Stimulated activated CD8-positive, alpha-beta memory T cell treated with anti-CD3 and anti-CD28 coated beads, Interleukin-15, amount 100 ng/mL, for 24 hours (primary cell): ENCODE results near the gene RPL41.
"Not testable (repeated sequence)": the region's sequence is repeated elsewhere in the genome, so short reads cannot be mapped to it uniquely, and the experiment has no call there.

ENCODE experiments used
- DNase-seq: peaks from one replicate; pipeline ENCODE4 v3.0.0-alpha.2; 2020; ENCODE audit warnings: low read depth

The RPL41 gene

GRCh38 chr12:56103066-56103711 is 13.2 kb upstream of the RPL41 start:
- no peak for DNase-seq

GRCh38 chr12:56103823-56104108 is 12.7 kb upstream of the RPL41 start:
- peak; percentile 31 for DNase-seq

DNA sequence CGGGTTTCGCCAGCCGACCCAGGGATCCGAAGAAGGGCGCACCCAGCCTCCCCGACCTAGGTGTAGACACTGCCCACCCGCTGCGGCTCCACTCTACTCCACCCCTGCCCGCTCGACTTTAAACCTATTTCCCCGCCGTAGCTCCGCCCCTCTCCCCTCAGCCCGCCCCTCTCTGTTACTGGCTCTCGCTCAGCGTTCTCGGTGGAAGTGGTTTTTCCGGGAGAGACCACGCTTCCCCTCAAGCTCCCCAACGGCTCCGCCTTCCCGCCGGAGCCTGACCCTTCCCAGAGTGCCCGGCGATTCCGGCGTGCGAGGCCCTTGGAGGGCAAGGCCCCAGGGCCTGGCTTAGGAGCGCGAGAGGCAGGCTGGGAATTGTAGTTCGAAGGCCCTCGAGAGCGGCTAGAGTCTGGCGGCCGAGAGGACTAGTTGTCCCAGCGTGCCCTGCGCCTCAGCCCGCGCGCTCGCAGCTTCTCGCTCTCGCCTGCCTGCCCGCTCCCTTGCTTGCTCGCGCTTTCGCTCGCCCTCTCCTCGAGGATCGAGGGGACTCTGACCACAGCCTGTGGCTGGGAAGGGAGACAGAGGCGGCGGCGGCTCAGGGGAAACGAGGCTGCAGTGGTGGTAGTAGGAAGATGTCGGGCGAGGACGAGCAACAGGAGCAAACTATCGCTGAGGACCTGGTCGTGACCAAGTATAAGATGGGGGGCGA is 12.2 kb upstream of the RPL41 start, which contains the start of gene PA2G4:
Gene PA2G4, plus strand, starts transcription at position 451 of the 706 bp plus-strand sequence. Its CDS starts 179 bp downstream, at position 630.
- peak; percentile 84 for DNase-seq

GRCh38 chr12:56104815-56105608 is 11.4 kb upstream of the RPL41 start:
- peak; percentile 21 for DNase-seq

- no peak for DNase-seq
Measured at GRCh38 chr12:56105609-56105902, 10.9 kb upstream of the RPL41 start.

- no peak for DNase-seq
Measured at GRCh38 chr12:56107242-56107641, 9.2 kb upstream of the RPL41 start.

DNA sequence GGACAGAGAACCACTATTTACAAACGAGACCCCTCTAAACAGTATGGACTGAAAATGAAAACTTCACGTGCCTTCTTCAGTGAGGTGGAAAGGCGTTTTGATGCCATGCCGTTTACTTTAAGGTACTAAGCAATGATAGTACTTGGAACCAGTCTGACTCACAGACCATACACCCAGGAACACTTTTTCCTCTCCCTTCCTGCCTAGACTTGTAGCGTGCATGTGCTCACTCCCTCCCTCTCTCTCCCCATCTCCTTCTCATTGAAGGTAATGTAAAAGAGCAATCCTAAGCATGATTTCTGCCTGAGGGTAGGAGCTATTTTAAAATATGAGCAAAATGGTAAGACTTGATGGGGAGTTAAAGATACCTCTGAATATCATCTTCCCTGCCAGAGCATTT is 5.9 kb upstream of the RPL41 start:
- no peak for DNase-seq

- no peak for DNase-seq
Measured at GRCh38 chr12:56114084-56114483, 2.3 kb upstream of the RPL41 start.

DNA sequence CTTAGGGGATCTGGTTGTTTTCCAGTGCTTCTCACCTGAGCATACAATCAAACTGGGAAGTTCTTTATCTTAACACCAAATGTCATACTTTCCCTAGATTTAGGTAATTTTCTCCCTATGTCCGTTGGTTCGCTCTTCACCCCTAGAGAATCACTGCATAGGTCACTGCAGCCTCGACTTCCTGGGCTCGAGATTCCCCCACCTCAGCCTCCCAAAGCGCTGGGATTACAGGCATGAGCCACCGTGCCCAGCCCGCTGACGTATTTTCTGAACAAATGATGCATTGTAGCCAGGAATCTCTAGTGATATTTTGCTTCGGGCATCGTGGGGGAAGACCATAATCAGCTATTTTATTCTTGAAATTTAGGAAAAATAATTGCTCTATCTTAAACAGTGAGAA is 1.1 kb upstream of the RPL41 start:
- DNase-seq = no peak

DNA sequence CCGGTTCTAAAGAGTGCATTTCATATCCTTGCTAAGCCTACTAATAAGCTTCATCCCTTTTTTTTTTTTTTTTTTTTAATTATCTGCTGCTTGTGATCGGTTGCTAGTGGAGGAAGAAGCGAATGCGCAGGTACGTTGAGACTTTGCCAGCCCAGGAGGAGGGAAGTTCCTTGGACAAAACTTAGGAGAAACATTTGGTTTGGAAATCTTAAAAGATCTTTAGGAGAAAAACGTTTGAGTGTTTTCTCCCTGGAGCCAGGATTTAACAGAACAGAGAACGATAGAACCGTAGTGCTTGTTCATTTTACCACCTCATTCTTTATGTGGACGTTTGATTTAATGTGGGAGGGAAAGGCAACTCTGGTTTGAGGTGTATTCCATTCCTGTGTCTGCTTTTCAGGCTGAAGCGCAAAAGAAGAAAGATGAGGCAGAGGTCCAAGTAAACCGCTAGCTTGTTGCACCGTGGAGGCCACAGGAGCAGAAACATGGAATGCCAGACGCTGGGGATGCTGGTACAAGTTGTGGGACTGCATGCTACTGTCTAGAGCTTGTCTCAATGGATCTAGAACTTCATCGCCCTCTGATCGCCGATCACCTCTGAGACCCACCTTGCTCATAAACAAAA is 761 bp downstream of the RPL41 start:
- DNase-seq = not testable (repeated sequence)

DNA sequence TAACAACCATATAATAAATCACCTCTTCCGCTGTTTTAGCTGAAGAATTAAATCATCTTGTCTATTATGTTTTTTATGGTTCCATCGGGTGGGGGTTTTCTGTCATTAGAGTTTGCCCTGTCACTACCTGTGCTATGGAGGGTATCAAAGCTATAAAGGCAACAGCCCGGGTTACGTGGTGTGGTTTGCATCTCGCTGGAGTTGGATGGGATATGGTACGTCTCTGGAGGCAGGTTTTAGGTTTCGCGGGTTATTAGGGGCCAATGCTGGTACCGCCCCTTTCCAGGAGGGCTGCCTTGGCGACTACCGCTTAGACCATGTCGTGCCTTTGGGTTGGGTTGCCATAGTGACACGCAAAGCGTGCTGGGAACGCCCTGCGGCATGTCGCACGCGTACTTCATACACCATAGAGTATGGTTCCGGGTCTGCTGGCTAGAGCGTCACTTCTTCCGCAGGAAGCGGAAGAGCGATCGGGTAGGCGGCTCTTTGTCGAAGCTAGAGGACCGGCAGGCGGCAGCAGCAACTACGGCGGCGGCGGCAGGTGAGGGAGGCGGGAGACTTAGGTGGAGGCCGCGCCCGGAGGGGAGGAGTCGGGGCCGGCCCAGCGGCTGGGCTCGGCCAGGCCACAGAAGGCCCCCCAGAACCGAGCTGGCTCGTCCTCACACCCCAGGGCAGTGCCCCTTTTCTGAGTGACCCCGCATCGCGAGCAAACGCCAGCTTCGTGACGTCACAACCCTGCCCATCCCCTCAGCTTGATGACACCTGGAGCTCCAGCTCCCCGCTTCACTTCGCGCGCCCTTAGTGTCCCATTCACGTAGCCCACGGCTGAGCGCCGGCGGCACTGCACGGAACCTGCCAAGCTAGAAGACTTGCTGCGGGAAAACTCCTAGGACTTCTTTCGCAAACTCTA is 1.6 kb downstream of the RPL41 start, which contains the start of gene ZC3H10:
Gene ZC3H10, plus strand, starts transcription at position 489 of the 910 bp plus-strand sequence. CDS start 2,297 bp downstream, outside the sequence.
- DNase-seq = peak; percentile 94

DNA sequence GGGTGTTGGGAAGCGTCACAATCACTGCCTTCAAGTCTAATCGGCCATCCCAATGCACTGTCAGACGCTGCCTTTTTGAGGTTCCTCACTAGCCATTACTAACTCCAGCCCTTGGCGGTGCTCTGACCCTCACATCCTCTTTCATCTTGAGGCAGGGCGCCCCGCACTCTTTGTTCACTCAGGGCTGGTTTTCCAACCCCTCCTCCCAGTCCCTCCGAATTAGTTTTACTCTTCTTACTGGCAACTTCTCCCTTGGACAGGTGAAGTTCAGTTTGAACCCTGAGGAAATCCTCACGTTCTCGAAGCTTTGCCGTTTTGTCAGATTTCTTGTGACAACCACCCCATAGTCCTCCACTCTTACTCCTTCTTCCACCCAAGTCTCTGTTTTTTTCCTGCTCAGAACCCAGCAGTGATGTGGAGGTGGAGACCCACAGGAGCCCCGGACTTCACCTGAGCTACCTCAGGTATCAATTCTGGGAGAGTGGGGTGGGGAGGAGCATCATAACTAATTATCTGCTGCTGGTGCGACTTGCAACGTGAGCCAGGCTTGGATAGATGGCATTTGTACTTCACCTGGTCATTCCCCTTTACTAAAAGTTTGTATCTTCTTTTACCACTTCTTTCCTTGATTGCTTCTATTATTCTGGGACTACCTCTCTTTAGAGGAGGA is 2.4 kb downstream of the RPL41 start:
- no peak for DNase-seq

DNA sequence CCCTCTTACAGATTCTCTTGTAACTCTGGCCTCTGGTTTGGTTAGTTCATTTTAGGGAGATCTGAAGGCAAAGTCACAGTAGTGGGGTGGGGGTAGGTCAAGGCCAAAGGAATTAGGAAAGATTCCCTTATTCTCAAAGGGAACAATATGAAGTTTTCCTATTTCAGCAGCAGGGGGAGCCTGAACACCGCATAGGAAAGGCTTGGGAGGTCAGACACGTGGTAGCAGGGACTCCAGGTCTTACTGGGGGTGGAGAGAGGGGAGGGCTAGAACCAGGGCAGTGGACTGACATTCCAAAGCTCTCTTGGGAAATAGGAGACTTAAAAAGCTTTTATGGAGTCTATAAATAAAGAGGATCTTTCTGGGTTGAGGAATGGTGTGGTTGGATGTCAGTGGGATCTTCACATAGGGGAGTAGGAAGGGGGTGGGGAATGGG is 2.9 kb downstream of the RPL41 start:
- peak; percentile 14 for DNase-seq

DNA sequence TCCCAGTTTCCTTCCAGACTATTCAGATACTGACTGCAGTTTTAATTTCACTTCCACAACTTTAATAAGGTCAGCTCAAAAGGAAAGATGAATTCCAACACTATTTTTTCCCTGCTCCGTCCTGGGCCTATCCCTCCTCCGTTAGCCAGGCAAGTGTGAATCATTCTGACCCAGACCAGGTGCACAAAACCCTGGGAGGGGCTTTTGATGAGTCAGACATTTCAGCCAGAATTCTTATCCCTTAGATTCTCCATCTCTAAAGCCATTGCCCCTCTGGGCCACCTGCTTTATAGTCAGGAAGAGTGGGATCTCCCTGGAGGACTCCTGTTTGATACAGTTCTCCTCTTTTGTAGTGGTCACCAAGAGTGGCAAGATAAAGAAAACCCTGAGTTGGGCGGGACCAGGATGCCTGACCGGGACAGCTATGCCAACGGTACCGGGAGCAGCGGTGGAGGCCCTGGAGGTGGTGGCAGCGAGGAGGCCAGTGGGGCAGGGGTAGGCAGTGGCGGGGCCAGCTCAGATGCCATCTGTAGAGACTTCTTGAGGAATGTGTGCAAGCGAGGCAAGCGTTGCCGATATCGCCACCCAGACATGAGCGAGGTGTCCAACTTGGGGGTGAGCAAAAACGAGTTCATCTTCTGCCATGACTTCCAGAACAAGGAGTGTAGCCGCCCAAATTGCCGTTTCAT is 3.9 kb downstream of the RPL41 start:
- DNase-seq = no peak

DNA sequence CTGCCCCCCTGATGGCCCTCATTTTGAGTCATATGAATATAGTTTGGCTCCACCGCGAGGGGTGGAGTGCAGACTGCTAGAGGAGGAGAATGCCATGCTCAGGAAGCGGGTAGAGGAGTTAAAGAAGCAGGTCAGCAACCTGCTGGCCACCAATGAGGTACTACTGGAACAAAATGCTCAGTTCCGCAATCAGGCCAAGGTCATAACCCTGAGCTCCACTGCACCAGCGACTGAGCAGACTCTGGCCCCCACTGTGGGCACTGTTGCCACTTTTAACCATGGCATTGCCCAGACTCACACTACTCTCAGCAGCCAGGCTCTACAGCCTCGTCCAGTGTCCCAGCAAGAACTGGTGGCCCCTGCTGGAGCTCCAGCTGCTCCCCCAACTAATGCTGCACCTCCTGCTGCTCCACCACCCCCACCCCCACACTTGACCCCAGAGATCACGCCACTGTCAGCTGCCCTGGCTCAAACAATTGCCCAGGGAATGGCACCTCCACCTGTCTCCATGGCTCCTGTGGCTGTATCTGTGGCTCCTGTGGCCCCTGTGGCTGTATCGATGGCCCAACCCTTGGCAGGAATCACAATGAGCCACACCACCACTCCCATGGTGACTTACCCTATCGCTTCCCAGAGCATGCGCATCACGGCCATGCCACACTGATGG is 4.9 kb downstream of the RPL41 start:
- no peak for DNase-seq

GRCh38 chr12:56122637-56123036 is 6.2 kb downstream of the RPL41 start:
- no peak for DNase-seq

DNA sequence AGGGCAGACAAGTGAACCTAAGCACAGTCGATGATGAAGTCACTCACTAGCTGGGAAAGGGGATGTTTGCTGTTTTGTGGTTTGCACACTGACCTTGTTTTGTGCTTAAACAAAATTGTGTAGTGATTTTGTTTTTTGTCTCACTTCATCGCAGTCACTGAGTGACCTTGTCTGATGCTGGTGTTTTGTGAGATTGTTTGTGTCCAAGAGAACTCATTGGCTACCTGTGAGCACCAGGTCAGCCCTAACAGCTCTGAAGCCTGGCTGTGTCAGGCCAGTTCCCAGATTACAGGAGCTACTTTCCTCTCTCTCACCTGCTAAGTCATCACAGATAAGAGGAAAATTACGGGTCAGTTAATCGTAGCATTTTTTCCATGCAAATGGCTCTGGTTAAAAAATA is 7.7 kb downstream of the RPL41 start:
- DNase-seq = no peak

GRCh38 chr12:56126732-56127239 is 10.4 kb downstream of the RPL41 start:
- DNase-seq = no peak

- no peak for DNase-seq
Measured at GRCh38 chr12:56127485-56127887, 11.1 kb downstream of the RPL41 start.
